Fibroblast of lung (primary cell): Measurements from ENCODE around the gene GMPR.

Source experiments
- EZH2 ChIP-seq: IDR thresholded peaks from 2 replicates; pipeline ENCODE4 v1.5.1; 2012; ENCODE audit warnings: low read length, control low read depth, mild to moderate bottlenecking; ENCODE audit errors: missing control alignments
- TF ChIP-seq, protein P1 (sequence below), 2 donors: IDR thresholded peaks in 1 of 2; conservative IDR thresholded peaks in 1 of 2; 1 replicate in 1 of 2; 2 replicates in 1 of 2; pipeline ENCODE4 v1.5.1; 2011 to 2012; ENCODE audit warnings: low read length in 2 of 2, control low read depth in 1 of 2, inconsistent platforms in 1 of 2, low read depth in 1 of 2, mild to moderate bottlenecking in 1 of 2

DNA sequence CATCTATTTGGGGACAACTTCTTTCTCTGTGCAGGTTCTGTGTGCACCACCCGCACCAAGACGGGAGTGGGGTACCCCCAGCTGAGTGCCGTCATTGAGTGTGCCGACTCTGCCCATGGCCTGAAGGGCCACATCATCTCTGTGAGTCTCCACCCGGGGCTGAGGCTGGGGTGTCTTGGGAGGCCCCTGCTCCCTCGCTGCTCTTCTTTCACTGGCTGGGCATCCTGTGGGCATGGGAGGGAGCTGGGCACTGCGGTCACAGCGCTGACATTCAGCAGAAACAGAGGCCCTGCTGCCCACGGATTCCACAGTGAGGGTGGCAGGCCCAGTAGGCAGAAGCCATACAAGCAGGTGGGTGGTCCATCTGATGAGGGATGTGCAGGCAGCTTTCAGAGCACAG is 40.4 kb downstream of the GMPR start:
- TF ChIP-seq, protein P1, sequence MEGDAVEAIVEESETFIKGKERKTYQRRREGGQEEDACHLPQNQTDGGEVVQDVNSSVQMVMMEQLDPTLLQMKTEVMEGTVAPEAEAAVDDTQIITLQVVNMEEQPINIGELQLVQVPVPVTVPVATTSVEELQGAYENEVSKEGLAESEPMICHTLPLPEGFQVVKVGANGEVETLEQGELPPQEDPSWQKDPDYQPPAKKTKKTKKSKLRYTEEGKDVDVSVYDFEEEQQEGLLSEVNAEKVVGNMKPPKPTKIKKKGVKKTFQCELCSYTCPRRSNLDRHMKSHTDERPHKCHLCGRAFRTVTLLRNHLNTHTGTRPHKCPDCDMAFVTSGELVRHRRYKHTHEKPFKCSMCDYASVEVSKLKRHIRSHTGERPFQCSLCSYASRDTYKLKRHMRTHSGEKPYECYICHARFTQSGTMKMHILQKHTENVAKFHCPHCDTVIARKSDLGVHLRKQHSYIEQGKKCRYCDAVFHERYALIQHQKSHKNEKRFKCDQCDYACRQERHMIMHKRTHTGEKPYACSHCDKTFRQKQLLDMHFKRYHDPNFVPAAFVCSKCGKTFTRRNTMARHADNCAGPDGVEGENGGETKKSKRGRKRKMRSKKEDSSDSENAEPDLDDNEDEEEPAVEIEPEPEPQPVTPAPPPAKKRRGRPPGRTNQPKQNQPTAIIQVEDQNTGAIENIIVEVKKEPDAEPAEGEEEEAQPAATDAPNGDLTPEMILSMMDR (conservative IDR thresholded peaks at IDR 0.05 in 1 of 2, IDR thresholded peaks at IDR 0.05 in 1 of 2; ENCODE audit: low read depth in 1 of 2, low read length in 2 of 2), result no peak
- no peak for TF ChIP-seq EZH2
